ENCODE results near the gene RPS6KA2. TPM values are rescaled to one million over a fixed set of nuclear protein-coding genes. Genes with fewer than 3 reads are reported as not detected.
A peak's percentile ranks its signal among the peaks of the same experiment; 100 is the strongest.
"Not testable (repeated sequence)": the region's sequence is repeated elsewhere in the genome, so short reads cannot be mapped to it uniquely, and the experiment has no call there.

RPS6KA2 gene
- total and polyA plus RNA-seq, 2 experiments from 2014 or later = 45.1 to 49.0 TPM

DNA sequence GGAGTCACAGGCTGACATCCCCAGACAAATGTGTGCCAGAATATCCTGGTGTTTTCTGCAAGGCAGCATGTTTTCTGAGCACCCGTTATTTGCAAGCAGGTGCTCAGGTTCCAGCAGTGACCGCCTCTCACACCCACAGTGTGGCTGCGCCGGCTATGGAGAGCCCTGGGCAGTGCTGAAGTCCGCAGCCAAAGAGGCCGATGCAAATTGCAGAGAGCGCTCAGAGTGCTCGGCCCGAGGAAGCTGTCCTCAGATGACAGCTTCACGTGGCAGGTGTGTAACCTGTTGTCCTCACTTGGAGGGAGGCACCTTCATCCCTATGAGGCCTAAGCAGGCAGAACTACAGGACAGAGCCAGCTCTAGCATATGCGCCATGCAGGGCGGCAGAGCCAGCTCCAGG is 220.9 kb downstream of the RPS6KA2 start:
- no peaks in the 10 kb centered on the region for H3K9me3 ChIP-seq (ENCODE audit: low read depth)

DNA sequence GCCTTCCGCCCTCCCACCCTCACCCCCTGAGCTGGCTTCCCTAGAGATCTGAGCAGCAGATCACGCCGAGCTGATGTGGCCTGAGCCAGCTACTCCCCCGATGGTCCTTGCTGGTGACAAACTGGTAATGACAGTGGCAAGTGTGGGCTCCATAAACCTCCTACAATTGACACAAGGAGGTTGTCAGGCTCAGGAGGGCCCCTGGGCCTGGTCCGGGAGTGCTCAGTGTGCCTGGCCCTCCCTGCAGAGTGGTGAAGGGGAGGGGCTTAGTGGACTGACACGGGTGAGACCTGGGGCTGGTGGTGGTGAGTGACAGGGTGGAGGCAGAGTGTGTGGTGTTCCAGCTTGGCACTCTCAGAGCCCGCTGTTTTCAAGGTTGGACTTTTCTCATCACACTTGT is 221.7 kb downstream of the RPS6KA2 start:
- Histone ChIP-seq H3K4me2 (ENCODE audit: unreplicated experiment) (no peak overlapping the region), H3K4me3 (no peak overlapping the region), H3K9me2 (ENCODE audit: insufficient read depth) (no peaks in the 10 kb centered on the region), H3K79me2 (ENCODE audit: insufficient read depth) (no peaks in the 10 kb centered on the region), H2AFZ (no peak overlapping the region), H3K9ac (no peak overlapping the region), H4K20me1 (ENCODE audit: insufficient read depth) (no peaks in the 10 kb centered on the region), H3K27ac (no peak overlapping the region), H3K4me1 (ENCODE audit: insufficient read depth) (peaks cover 8% of the 10 kb centered on the region), H3K27me3 (replicated peaks; ENCODE audit: insufficient read depth) (no peaks in the 10 kb centered on the region), H3K9me3 (ENCODE audit: low read depth) (no peaks in the 10 kb centered on the region), H3F3A (ENCODE audit: insufficient read depth) (peaks cover 10% of the 10 kb centered on the region), H3K36me3 (ENCODE audit: low read depth) (0 out of 2 replicates have a peak, but pooled peaks cover 5% of the 10 kb centered on the region)
- 55 to 64% methylated on average over 7 of the region's 7 CpGs for WGBS, 2 experiments (ENCODE audit: low coverage in 1 of 2, low lambda C conversion rate in 2 of 2, missing lambda C conversion rate in 2 of 2)
- in situ Hi-C loops (cut with MboI) = no loop called here
- no peak for DNase-seq
- TF ChIP-seq EZH2 (IDR thresholded peaks at IDR 0.05; ENCODE audit: insufficient read depth, poor library complexity, severe bottlenecking) (no peak), EZH2phosphoT487 (IDR thresholded peaks at IDR 0.05; ENCODE audit: insufficient read depth, low read depth) (no peak)

More for the DNA sequence above, 220.9 kb downstream of the RPS6KA2 start:
- no peaks in the 10 kb centered on the region for H3K79me2 ChIP-seq (ENCODE audit: insufficient read depth)
- no peak overlapping the region for H2AFZ ChIP-seq
- peaks cover 8% of the 10 kb centered on the region for H3K4me1 ChIP-seq (ENCODE audit: insufficient read depth)
- no peaks in the 10 kb centered on the region for H4K20me1 ChIP-seq (ENCODE audit: insufficient read depth)
- H3K4me2 ChIP-seq (ENCODE audit: unreplicated experiment) = no peak overlapping the region
- H3F3A ChIP-seq (ENCODE audit: insufficient read depth) = peaks cover 10% of the 10 kb centered on the region
- in situ Hi-C loops (cut with MboI) = no loop called here
- no peak for DNase-seq
- H3K9ac ChIP-seq = no peak overlapping the region
- no peak overlapping the region for H3K27ac ChIP-seq
- H3K4me3 ChIP-seq = no peak overlapping the region
- 63 to 71% methylated on average over 12 of the region's 12 CpGs for WGBS, 2 experiments (ENCODE audit: low coverage in 1 of 2, low lambda C conversion rate in 2 of 2, missing lambda C conversion rate in 2 of 2)
- no peak for TF ChIP-seq EZH2 (IDR thresholded peaks at IDR 0.05; ENCODE audit: insufficient read depth, poor library complexity, severe bottlenecking)
- TF ChIP-seq EZH2phosphoT487 (IDR thresholded peaks at IDR 0.05; ENCODE audit: insufficient read depth, low read depth) = no peak
- H3K36me3 ChIP-seq (ENCODE audit: low read depth) = 0 out of 2 replicates have a peak, but pooled peaks cover 5% of the 10 kb centered on the region
- no peaks in the 10 kb centered on the region for H3K9me2 ChIP-seq (ENCODE audit: insufficient read depth)
- H3K27me3 ChIP-seq (replicated peaks; ENCODE audit: insufficient read depth) = no peaks in the 10 kb centered on the region

DNA sequence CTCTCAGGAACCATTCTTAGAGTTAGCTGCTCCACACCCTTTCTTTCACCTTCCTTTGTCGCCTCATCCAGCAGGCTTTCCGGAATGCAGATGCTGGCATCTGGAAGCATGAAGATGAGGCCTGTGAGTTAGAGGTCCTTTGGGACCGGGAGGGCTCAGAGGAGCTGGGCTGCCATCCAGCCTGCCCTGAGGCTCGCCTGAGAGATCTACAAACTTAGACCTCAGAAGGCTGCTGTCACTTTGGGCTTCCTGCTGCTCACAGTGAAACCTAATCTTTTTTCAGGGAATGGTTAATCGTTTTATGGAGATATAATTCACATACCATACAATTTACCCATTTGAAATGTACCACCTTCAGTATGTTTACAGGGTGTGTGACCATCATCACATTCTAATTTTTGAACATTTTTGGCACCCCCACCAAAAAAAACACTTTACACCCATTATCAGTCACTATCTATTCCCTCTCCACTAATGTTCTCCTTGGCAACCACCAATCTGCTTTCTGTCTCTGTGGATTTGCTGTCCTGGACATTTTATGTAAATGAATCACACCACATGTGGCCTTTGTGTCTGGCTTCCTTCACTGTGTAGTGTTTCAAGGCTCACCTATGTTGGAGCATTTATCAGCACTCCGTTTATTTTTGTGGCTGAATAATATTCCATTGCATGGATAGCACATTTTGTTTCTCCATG is 224.3 kb downstream of the RPS6KA2 start:
- no peak for TF ChIP-seq EZH2phosphoT487 (IDR thresholded peaks at IDR 0.05; ENCODE audit: insufficient read depth, low read depth)
- no peak for TF ChIP-seq EZH2 (IDR thresholded peaks at IDR 0.05; ENCODE audit: insufficient read depth, poor library complexity, severe bottlenecking)
- DNase-seq = peak; percentile 89
- 15 to 16% methylated on average over 6 of the region's 6 CpGs for WGBS, 2 experiments (ENCODE audit: low coverage in 1 of 2, low lambda C conversion rate in 2 of 2, missing lambda C conversion rate in 2 of 2)
- Histone ChIP-seq H3K4me2 (ENCODE audit: unreplicated experiment) (peak overlapping the region; percentile 31), H3F3A (ENCODE audit: insufficient read depth) (peaks cover 10% of the 10 kb centered on the region), H2AFZ (no peak overlapping the region), H3K4me1 (ENCODE audit: insufficient read depth) (peaks cover 8% of the 10 kb centered on the region), H3K36me3 (ENCODE audit: low read depth) (no peaks in the 10 kb centered on the region), H4K20me1 (ENCODE audit: insufficient read depth) (no peaks in the 10 kb centered on the region), H3K79me2 (ENCODE audit: insufficient read depth) (no peaks in the 10 kb centered on the region), H3K27me3 (replicated peaks; ENCODE audit: insufficient read depth) (no peaks in the 10 kb centered on the region), H3K9me2 (ENCODE audit: insufficient read depth) (no peaks in the 10 kb centered on the region), H3K9ac (no peak overlapping the region), H3K27ac (peak overlapping the region; percentile 39), H3K4me3 (no peak overlapping the region), H3K9me3 (ENCODE audit: low read depth) (no peaks in the 10 kb centered on the region)
- in situ Hi-C loops (cut with MboI) = no loop called here

DNA sequence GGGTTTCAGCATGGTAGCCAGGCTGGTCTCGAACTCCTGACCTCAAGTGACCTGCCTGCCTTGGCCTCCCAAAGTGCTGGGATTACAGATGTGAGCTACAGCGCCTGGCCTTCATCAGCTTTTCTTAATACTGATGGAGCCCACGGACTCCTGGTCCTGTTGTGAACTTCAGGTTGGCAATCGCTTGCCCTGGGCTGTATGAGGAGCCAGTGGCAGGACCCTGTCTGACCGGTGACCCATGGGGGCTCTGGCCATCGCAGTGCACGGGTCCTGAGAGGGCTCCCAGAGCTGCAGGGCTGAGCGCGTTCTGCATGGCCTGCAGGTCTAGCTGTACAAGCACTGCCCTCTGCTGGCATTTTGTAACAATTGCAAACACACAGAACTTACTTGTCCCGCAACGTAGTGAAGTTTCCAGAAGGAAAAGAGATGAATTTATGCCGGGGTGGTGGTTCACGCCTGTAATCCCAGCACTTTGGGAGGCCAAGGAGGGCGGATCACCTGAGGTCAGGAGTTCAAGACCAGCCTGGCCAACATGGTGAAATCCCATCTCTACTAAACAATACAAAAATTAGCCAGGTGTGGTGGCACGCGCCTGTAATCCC is 226.3 kb downstream of the RPS6KA2 start:
- H3K9me3 ChIP-seq (ENCODE audit: low read depth); H2AFZ ChIP-seq; H3K27ac ChIP-seq; H3K79me2 ChIP-seq (ENCODE audit: insufficient read depth); H3K9ac ChIP-seq; H3K4me2 ChIP-seq (ENCODE audit: unreplicated experiment); H3K4me3 ChIP-seq; H3K27me3 ChIP-seq (replicated peaks; ENCODE audit: insufficient read depth); H3K36me3 ChIP-seq (ENCODE audit: low read depth); H3K4me1 ChIP-seq (ENCODE audit: insufficient read depth); in situ Hi-C loops (cut with MboI); H3K9me2 ChIP-seq (ENCODE audit: insufficient read depth); H4K20me1 ChIP-seq (ENCODE audit: insufficient read depth): not testable (repeated sequence)
- 23% methylated on average over 16 of the region's 16 CpGs for WGBS, 2 experiments (ENCODE audit: low coverage in 1 of 2, low lambda C conversion rate in 2 of 2, missing lambda C conversion rate in 2 of 2)
- peaks cover 10% of the 10 kb centered on the region for H3F3A ChIP-seq (ENCODE audit: insufficient read depth)
- peak; percentile 82 for DNase-seq

Data from GM23248 (cell line).